Loucy (cell line): ENCODE measurements around the gene CACNB2.

Experiments used
- CTCF ChIP-seq: fragments of 200-600 bp; sonication (generic); conservative IDR thresholded peaks from 2 replicates; pipeline ENCODE4 v1.5.1; 2014; ENCODE audit warnings: mild to moderate bottlenecking, antibody characterized with exemption, low read length
- EZH2phosphoT487 ChIP-seq: fragments of 200-600 bp; IDR thresholded peaks from 2 replicates; pipeline ENCODE4 v1.6.1; 2018; ENCODE audit warnings: antibody characterized with exemption, mild to moderate bottlenecking, moderate library complexity, borderline replicate concordance

DNA sequence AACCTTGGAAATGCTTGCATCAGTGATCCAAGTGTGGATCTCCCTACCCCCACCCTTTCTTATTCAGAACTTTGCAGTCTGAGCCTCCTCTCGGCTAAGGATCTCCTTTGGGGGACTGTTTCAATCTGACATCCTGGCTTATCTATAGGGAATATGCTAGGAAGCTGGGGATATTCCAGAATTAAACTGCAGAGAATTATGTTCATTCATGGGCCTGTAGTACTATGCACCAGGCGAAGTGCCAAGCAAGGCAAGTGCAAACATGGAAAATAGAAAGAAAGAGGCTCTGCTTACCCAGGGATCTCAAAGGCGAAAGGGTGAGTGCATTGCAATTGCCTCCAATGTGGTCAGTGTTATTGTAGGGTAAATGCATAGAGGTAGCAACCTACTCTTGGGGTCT lies 96.5 kb downstream of the CACNB2 start:
- TF ChIP-seq CTCF (no peak), EZH2phosphoT487 (no peak)
